Measurements from ENCODE around the gene PPM1H. TPM values are rescaled to one million over a fixed set of nuclear protein-coding genes. Genes with fewer than 3 reads are reported as not detected.

The PPM1H gene
- total RNA-seq, 1 donor from 2014 or later, result 15.7 TPM

GRCh38 chr12:62632411-62632918 lies 302.5 kb downstream of the PPM1H start:
- H3K4me3 Mint-ChIP-seq, result peak overlapping the region; percentile 79
- no peak for TF ChIP-seq CTCF (IDR thresholded peaks at IDR 0.05; ENCODE audit: unreplicated experiment)
- no peaks in the 10 kb centered on the region for H3K36me3 Mint-ChIP-seq
- peak in 1 of 2 experiments; percentile 49 for DNase-seq (ENCODE audit: low spot score in 2 of 2, unreplicated experiment in 2 of 2)
- no peaks in the 10 kb centered on the region for H3K9me3 Mint-ChIP-seq
- H3K27ac Mint-ChIP-seq, result peak overlapping the region; percentile 80
- H3K4me1 Mint-ChIP-seq, result peaks cover 38% of the 10 kb centered on the region
- peaks cover 14% of the 10 kb centered on the region for H3K27me3 Mint-ChIP-seq (ENCODE audit: low read depth)

GRCh38 chr12:62631471-62632410 lies 303.2 kb downstream of the PPM1H start:
- peak overlapping the region; percentile 79 for H3K4me3 Mint-ChIP-seq
- peaks cover 38% of the 10 kb centered on the region for H3K4me1 Mint-ChIP-seq
- H3K27ac Mint-ChIP-seq, result peak overlapping the region; percentile 80
- peaks cover 14% of the 10 kb centered on the region for H3K27me3 Mint-ChIP-seq (ENCODE audit: low read depth)
- peak; percentile 55 to 65 for DNase-seq (ENCODE audit: low spot score in 2 of 2, unreplicated experiment in 2 of 2)
- no peaks in the 10 kb centered on the region for H3K9me3 Mint-ChIP-seq
- H3K36me3 Mint-ChIP-seq, result no peaks in the 10 kb centered on the region
- no peak for TF ChIP-seq CTCF (IDR thresholded peaks at IDR 0.05; ENCODE audit: unreplicated experiment)

GRCh38 chr12:62629971-62630739 lies 304.8 kb downstream of the PPM1H start:
- peaks cover 44% of the 10 kb centered on the region for H3K4me1 Mint-ChIP-seq
- DNase-seq (ENCODE audit: low spot score in 2 of 2, unreplicated experiment in 2 of 2), result no peak

GRCh38 chr12:62629413-62629812 lies 305.5 kb downstream of the PPM1H start:
- no peaks in the 10 kb centered on the region for H3K9me3 Mint-ChIP-seq
- peaks cover 14% of the 10 kb centered on the region for H3K27me3 Mint-ChIP-seq (ENCODE audit: low read depth)
- DNase-seq (ENCODE audit: low spot score in 2 of 2, unreplicated experiment in 2 of 2), result no peak
- no peaks in the 10 kb centered on the region for H3K36me3 Mint-ChIP-seq
- peaks cover 48% of the 10 kb centered on the region for H3K4me1 Mint-ChIP-seq
- H3K4me3 Mint-ChIP-seq, result no peak overlapping the region
- no peak overlapping the region for H3K27ac Mint-ChIP-seq
- TF ChIP-seq CTCF (IDR thresholded peaks at IDR 0.05; ENCODE audit: unreplicated experiment), result no peak

More at GRCh38 chr12:62629971-62630739, 304.8 kb downstream of the PPM1H start:
- Mint-ChIP-seq H3K27me3 (ENCODE audit: low read depth) (peaks cover 14% of the 10 kb centered on the region), H3K4me3 (no peak overlapping the region), H3K36me3 (no peaks in the 10 kb centered on the region), H3K27ac (no peak overlapping the region), H3K9me3 (no peaks in the 10 kb centered on the region)
- TF ChIP-seq CTCF (IDR thresholded peaks at IDR 0.05; ENCODE audit: unreplicated experiment), result no peak

GRCh38 chr12:62627181-62627580 lies 307.8 kb downstream of the PPM1H start:
- peaks cover 11% of the 10 kb centered on the region for H3K27me3 Mint-ChIP-seq (ENCODE audit: low read depth)

More at GRCh38 chr12:62627181-62627580, 307.8 kb downstream of the PPM1H start:
- DNase-seq (ENCODE audit: low spot score in 2 of 2, unreplicated experiment in 2 of 2), result no peak
- TF ChIP-seq CTCF (IDR thresholded peaks at IDR 0.05; ENCODE audit: unreplicated experiment), result no peak
- H3K36me3 Mint-ChIP-seq, result no peaks in the 10 kb centered on the region
- no peak overlapping the region for H3K27ac Mint-ChIP-seq
- no peak overlapping the region for H3K4me3 Mint-ChIP-seq
- peaks cover 41% of the 10 kb centered on the region for H3K4me1 Mint-ChIP-seq
- no peaks in the 10 kb centered on the region for H3K9me3 Mint-ChIP-seq
